Omental fat pad (tissue), 4 donors: ENCODE results near the gene S100B. TPM values are rescaled to one million over a fixed set of nuclear protein-coding genes. Genes with fewer than 3 reads are reported as not detected.
"Not testable (repeated sequence)": the region's sequence is repeated elsewhere in the genome, so short reads cannot be mapped to it uniquely, and the experiment has no call there.

Experiments
- ATAC-seq: fragments of 150-250 bp; one replicate; pipeline ENCODE4 v1.9.1; 2016; ENCODE audit warnings: mild to moderate bottlenecking, moderate library complexity; ENCODE audit not compliant: low FRiP score
- DNase-seq: peaks from one replicate; pipeline ENCODE4 v3.0.0-alpha.2; 2019; ENCODE audit warnings: low spot score
- total RNA-seq, 4 donors: library from RNA; depleted of rRNA; stranded (reverse); fragments of >200 nt; gene quantifications; one replicate each; pipeline ENCODE4 v1.1.0, GENCODE V29; 2016
- TF ChIP-seq, protein P1 (sequence below), 3 donors: fragments of 450-650 bp; IDR thresholded peaks; one replicate each; pipeline ENCODE4 v1.5.1; 2016 to 2017; ENCODE audit warnings: antibody characterized with exemption in 3 of 3, mild to moderate bottlenecking in 3 of 3, moderate library complexity in 2 of 3

S100B gene
- total RNA-seq, 4 donors from 2014 or later, result 75.0 to 252 (median 113) TPM

- ATAC-seq, result no peak
- TF ChIP-seq, protein P1, sequence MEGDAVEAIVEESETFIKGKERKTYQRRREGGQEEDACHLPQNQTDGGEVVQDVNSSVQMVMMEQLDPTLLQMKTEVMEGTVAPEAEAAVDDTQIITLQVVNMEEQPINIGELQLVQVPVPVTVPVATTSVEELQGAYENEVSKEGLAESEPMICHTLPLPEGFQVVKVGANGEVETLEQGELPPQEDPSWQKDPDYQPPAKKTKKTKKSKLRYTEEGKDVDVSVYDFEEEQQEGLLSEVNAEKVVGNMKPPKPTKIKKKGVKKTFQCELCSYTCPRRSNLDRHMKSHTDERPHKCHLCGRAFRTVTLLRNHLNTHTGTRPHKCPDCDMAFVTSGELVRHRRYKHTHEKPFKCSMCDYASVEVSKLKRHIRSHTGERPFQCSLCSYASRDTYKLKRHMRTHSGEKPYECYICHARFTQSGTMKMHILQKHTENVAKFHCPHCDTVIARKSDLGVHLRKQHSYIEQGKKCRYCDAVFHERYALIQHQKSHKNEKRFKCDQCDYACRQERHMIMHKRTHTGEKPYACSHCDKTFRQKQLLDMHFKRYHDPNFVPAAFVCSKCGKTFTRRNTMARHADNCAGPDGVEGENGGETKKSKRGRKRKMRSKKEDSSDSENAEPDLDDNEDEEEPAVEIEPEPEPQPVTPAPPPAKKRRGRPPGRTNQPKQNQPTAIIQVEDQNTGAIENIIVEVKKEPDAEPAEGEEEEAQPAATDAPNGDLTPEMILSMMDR (IDR thresholded peaks at IDR 0.05), result no peak
- DNase-seq, result no peak
Measured at GRCh38 chr21:46636181-46636512, 31.3 kb upstream of the S100B start.

DNA sequence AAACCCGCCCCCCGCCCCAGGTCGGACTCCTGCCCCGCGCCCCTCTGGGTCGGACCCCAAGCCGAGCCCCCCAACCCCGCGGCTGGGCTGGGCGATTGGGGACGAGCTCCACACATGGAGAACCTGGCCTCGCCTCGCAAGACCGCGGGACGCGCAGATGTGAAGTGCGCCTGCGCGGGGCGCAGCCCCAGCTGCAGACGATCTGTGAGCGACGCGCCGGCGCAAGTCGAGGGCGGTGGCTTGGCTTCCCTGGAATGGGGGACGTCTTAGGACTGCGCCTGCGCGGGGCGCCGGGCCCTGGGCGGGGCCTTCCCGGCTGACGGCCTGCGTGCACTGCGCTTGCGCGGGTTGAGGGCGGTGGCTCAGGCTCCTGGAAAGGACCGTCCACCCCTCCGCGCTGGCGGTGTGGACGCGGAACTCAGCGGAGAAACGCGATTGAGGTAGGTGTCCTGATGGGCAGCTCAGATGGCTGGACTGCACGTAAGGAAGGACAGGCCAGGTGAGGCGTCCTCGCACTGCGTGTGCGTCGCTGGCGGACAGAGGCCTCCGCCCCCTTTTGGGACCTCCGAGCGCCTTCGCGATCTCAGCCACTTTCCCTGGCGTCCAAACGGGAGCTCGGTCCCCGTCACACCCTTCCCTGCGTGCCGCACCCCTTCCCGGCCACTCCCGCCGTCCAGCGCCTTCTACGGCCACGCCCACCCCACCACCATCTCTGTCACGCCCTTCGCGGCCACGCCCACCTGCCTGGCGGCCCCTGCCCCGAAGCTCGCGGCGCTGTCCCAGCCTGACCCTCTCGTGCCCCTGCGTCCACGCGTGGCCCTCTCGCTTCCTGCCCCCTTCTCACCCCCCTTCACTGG, 30.7 kb upstream of the S100B start, which contains the start of gene PRMT2:
TSS of gene PRMT2 (plus strand) at position 351 of the 857 bp plus-strand sequence. CDS start 1,278 bp downstream, outside the sequence.
- ATAC-seq (peak; percentile 99), DNase-seq (peak; percentile 81)
- TF ChIP-seq, protein P1 (IDR thresholded peaks at IDR 0.05), result no peak

GRCh38 chr21:46634966-46635323, 30.1 kb upstream of the S100B start:
- TF ChIP-seq, protein P1 (IDR thresholded peaks at IDR 0.05), result no peak
- DNase-seq (no peak), ATAC-seq (peak; percentile 86)

DNA sequence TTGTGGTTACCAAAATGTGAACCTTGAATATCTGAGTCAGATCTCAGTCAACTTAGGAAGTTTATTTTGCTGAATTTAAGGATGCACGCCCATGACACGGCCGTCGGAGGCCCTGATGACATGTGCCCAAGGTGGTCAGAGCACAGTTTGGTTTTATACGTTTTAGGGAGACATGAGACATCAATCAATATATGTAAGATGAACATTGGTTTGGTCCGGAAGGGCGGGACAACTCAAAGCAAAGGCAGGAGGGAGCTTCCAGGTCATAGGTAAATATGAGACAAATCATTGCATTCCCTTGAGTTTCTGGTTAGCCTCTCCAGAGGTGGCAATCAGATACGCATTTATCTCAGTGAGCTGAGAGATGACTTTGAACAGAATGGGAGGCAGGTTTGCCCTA, 29.5 kb upstream of the S100B start:
- DNase-seq (no peak), ATAC-seq (no peak)
- TF ChIP-seq, protein P1 (IDR thresholded peaks at IDR 0.05), result no peak

DNA sequence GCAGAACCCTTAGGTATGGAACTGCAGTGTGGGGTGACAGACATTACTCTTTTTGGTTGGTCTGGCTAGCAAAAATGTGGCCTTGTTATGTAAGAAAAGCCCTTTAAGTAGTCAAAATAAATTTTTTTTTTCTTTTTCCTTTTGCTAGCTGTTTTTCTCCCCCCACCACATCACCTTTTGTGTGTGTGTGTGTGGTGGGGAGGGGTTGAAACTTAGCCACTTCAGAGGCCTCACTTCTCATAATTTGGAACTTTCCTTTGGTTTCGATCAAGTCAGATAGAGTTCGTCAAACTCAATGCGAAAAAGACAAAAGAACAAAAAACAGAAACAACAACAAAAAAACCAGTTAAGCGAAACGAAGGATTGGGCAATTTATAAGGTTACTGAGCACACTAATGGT, 28.7 kb upstream of the S100B start:
- ATAC-seq (no peak), DNase-seq (no peak)
- TF ChIP-seq, protein P1 (IDR thresholded peaks at IDR 0.05), result no peak

- not testable (repeated sequence) for ATAC-seq, DNase-seq
Measured at GRCh38 chr21:46630915-46631314, 26.0 kb upstream of the S100B start.

GRCh38 chr21:46628868-46629267, 24.0 kb upstream of the S100B start:
- TF ChIP-seq, protein P1 (IDR thresholded peaks at IDR 0.05), result no peak
- DNase-seq, result no peak
- ATAC-seq, result no peak
